ENCODE data around the gene BSN. TPM values are rescaled to one million over a fixed set of nuclear protein-coding genes. Genes with fewer than 3 reads are reported as not detected.

BSN gene
- total RNA-seq, 1 donor from 2014 or later: not detected

- peaks cover 10% of the 10 kb centered on the region for H3K36me3 ChIP-seq (ENCODE audit: control insufficient read depth, insufficient read depth, low read length)
- no peak for DNase-seq (ENCODE audit: low read depth)
These were observed 157.2 kb downstream of the BSN start for GRCh38 chr3:49711489-49711888.

GRCh38 chr3:49712166-49712565 is 157.9 kb downstream of the BSN start:
- DNase-seq (ENCODE audit: low read depth): no peak
- no peak overlapping the region for H3K4me3 ChIP-seq (ENCODE audit: low read depth, low read length)
- no peak for FAIRE-seq
- no peak for TF ChIP-seq CTCF (IDR thresholded peaks at IDR 0.05; ENCODE audit: insufficient read depth, low read length, severe bottlenecking)
- H3K27me3 ChIP-seq (ENCODE audit: control insufficient read depth, insufficient read depth, low read length): no peaks in the 10 kb centered on the region
- peaks cover 10% of the 10 kb centered on the region for H3K36me3 ChIP-seq (ENCODE audit: control insufficient read depth, insufficient read depth, low read length)

More at GRCh38 chr3:49711489-49711888, 157.2 kb downstream of the BSN start:
- no peak overlapping the region for H3K4me3 ChIP-seq (ENCODE audit: low read depth, low read length)
- FAIRE-seq: no peak
- no peak for TF ChIP-seq CTCF (IDR thresholded peaks at IDR 0.05; ENCODE audit: insufficient read depth, low read length, severe bottlenecking)
- H3K27me3 ChIP-seq (ENCODE audit: control insufficient read depth, insufficient read depth, low read length): no peaks in the 10 kb centered on the region

GRCh38 chr3:49712631-49713317 is 158.5 kb downstream of the BSN start:
- no peaks in the 10 kb centered on the region for H3K27me3 ChIP-seq (ENCODE audit: control insufficient read depth, insufficient read depth, low read length)
- DNase-seq (ENCODE audit: low read depth) (no peak), FAIRE-seq (no peak)
- peaks cover 8% of the 10 kb centered on the region for H3K36me3 ChIP-seq (ENCODE audit: control insufficient read depth, insufficient read depth, low read length)
- TF ChIP-seq CTCF (IDR thresholded peaks at IDR 0.05; ENCODE audit: insufficient read depth, low read length, severe bottlenecking): no peak
- no peak overlapping the region for H3K4me3 ChIP-seq (ENCODE audit: low read depth, low read length)

- no peak for TF ChIP-seq CTCF (IDR thresholded peaks at IDR 0.05; ENCODE audit: insufficient read depth, low read length, severe bottlenecking)
- no peak overlapping the region for H3K4me3 ChIP-seq (ENCODE audit: low read depth, low read length)
- peaks cover 8% of the 10 kb centered on the region for H3K36me3 ChIP-seq (ENCODE audit: control insufficient read depth, insufficient read depth, low read length)
- no peaks in the 10 kb centered on the region for H3K27me3 ChIP-seq (ENCODE audit: control insufficient read depth, insufficient read depth, low read length)
- FAIRE-seq: no peak
- no peak for DNase-seq (ENCODE audit: low read depth)
These were observed 159.2 kb downstream of the BSN start for GRCh38 chr3:49713336-49714105.

- no peaks in the 10 kb centered on the region for H3K27me3 ChIP-seq (ENCODE audit: control insufficient read depth, insufficient read depth, low read length)
- DNase-seq (ENCODE audit: low read depth) (no peak), FAIRE-seq (no peak)
- H3K4me3 ChIP-seq (ENCODE audit: low read depth, low read length): no peak overlapping the region
- peaks cover 8% of the 10 kb centered on the region for H3K36me3 ChIP-seq (ENCODE audit: control insufficient read depth, insufficient read depth, low read length)
- TF ChIP-seq CTCF (IDR thresholded peaks at IDR 0.05; ENCODE audit: insufficient read depth, low read length, severe bottlenecking): no peak
These were observed 160.7 kb downstream of the BSN start for GRCh38 chr3:49714728-49715550.
